A204.1 (cell line): ENCODE measurements around the gene RAB17.

Source experiments
- FAIRE-seq: peaks from 2 replicates; lab custom pipeline; 2012; peaks lifted over from hg19 to GRCh38; lab: Jason Lieb, UNC

The RAB17 gene, protein sequence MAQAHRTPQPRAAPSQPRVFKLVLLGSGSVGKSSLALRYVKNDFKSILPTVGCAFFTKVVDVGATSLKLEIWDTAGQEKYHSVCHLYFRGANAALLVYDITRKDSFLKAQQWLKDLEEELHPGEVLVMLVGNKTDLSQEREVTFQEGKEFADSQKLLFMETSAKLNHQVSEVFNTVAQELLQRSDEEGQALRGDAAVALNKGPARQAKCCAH

DNA sequence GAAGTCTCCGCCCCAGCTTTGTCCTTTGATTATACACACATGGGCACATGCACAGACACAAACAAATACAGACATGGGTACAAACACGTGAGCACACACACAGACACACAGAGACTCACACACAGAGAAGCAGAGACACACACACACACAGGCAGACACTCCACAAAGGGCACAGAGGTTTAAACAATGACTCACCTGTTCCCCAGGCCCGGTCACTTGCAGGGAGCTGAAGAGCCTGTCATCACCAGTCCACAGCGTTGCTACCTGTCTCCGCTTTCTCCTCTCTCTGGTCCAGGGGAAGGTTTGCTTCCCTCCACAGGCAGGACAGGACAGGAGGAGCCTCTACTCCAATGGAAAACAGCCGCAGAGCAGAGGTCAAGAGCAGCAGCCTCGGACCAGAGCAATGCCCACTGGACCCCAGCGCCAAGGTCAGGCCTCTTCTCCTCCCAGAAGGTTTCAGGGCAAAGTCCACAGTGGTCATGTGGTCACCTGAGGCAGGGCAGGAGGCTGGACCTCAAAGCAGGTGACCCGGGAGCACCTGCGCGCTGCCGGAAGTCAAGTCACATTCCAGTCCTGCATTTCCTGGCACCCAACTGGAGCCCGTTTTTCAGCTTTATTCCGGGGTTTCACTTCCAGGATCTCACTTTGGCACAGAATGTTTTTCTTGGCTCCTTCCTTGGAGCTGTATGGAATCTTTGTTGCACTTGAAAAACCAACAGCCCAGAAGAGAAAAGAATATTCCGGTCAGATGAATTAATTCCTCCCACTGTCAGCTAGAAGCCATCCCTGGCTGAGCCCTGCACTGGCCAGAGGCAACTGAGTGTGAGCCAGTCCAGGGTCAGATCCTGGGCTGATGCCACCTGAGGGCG, at the start of gene RAB17:
TSS of gene RAB17 (minus strand) at position 463 of the 869 bp plus-strand sequence. CDS start 4,580 bp downstream, outside the sequence.
- no peak for FAIRE-seq

DNA sequence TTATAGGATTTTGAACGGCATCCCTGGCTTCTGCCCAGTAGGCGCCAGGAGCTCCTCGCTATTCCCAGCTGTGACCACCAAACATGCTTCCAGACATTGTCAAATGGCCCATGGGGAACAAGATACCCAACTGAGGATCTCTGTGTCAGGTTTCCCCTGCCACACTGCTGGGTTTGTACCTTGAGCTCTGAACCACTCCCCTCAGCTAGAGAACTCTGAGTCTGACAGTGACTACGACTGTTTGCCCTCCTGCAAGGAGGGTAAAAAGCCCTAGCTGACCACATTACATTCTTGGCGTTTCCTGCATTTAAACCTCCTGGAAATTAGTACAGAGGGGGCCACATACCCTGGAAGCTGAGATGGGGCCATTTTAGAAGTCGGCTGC, 49.3 kb upstream of the RAB17 start:
- no peak for FAIRE-seq

DNA sequence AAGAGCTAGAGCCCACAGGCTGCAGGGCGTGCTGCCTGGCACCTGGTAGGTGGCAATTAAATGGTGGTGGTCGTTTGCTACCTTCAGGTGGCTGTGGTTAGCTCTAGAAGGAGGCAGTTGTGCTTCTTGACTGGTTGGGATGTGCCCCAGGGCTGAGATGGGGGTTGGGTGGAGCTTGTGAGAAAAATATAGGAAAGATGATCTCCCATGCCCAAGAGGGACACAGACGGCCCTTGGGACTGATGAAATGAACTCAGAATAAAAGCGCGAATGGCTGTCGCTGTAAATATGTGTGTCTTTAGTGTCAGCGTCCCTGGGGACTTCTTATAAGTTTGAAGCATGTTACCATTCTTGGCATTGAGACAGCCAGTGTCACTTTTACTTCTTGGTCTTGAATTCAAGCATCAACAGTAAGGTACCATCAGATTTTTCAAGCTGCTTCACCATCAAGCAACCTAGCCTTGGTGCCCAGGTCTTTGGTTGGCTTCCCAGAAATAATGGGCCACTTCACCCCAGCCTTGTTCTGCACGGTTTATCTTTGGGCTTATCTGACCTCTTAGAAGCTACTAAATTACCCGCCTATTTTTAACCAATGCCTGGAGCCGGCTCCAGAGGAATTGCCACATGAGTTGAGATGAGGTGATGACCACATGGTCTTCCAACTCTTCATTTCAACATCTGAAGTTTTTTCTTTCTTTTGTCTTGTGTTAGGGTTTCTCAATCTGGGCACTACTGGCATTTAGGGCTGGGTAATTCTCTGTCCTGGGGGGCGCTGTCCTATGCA, 48.7 kb upstream of the RAB17 start:
- no peak for FAIRE-seq

DNA sequence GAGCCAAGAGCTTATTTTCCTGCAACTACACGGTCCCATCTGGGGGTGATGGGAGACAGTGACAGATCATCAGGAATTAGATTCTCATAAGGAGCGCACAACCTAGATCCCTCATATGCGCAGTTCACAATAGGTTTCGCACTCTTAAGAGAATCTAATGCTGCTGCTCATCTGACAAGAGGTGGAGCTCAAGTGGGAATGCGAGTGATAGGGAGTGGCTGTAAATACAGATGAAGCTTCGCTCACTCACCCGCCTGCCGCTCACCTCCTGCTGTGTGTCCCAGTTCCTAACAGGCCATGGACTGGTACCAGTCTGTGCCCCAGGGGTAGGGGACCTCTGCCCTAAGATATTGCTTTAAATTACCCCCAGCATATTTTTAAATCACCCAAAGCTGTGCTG, 47.6 kb upstream of the RAB17 start:
- FAIRE-seq = no peak

DNA sequence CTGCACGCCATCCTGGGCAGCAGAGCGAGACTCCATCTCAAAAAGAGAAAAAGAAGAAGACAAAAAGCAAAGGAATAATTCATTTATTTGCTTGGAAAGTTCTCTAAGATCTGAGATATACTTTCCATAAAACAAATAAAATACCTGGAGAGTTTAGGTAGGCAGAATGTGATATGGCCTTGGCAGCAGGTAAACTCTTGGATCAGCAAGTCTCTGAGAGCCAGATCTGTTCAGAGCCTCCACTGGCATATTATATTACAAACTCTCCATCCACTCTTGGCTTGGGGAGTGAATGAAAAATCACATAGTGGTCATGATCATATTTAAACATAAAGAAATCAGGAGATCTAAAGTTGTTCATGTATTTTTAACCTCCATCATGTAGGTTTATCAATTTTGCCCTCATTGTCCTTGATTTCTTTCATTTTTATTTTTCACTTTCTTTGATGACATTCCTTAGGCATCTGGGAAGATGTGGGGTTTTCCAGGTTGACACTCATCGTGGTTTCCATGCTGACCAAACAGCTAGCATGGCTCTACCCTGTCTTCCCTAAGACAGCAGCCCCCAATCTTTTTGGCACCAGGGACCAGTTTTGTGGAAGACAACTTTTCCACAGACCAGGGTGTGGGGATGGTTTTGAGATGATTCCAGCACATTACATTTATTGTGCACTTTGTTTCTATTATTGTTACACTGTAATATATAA, 47.0 kb upstream of the RAB17 start:
- no peak for FAIRE-seq

DNA sequence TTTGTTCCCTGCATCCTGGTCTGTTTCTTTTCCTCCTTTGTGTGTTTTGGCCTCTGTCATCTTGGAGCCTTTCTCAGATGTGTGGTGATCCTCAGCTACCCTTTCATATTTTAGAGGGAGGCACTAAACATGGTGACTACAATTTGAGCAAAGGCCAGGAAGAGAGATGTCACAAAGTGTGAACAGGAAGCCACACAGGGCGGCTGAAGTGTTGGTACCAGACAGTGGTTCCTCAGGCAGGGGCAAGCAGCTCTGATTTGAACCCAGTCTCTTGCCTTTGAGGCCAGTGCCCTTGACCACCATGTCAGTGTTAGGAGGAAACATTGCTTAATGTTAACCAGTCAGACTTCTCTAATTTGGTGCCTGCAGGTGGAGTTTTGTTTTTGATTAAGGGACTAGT, 46.0 kb upstream of the RAB17 start:
- no peak for FAIRE-seq

DNA sequence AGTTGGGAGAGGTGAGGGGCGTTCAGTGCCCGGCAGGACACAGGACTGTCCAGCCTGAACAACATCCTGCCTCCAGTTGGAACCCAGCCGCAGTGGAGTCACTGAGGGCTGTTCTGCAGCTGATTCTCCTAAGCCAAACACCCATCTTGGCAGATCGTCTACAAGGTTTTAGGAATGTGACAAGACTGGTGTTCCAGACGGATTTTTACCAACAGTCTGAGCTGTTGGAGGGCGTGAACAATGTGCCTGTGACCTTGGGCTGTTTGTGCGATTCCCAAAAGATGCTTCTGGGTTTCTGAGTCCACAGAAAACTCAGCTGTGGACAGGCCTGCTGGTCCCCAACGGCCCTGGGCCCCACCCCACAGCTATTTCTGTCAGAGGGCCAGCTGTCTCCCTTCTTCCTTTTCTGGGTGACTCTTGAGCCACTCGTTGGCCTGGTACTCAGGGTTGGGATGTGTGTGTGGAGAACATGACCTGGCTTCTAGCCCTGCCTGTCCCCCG, 42.6 kb upstream of the RAB17 start:
- no peak for FAIRE-seq

DNA sequence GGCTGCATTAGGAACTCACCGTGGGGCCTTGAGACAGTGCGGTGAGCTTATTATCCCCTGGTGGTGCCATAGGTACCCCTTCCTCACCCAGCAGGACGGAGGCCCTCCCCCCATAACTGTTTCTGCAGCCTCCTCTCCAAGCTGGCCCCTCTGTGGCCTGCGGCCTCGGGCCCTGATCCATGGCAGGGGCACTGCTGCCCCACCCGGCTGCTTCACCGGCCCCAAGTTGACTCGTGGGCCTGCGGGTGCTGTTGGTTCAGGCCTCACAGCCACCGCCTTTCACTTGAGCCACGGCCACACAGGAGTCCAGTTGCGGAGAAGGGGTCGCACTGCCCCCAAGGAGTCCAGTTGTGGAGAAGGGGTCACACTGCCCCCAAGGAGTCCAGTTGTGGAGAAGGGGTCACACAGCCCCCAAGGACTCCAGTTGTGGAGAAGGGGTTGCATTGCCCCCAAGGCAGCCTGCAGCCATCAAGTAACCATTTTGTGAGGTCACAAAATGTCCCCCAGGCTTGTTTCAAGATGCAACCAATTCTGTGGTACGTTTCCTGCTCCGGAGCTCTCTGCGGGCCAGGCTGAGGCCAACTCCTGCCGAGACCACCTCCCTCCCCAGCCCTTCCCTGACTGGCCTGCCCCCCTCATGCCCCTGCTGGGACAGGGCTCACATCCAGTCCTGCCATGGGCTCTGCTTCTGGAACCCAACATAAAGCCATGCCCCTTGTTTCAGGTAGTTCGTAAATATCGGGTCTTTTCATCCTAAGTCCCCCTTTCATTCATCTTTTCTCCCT, 41.5 kb upstream of the RAB17 start:
- FAIRE-seq = no peak

DNA sequence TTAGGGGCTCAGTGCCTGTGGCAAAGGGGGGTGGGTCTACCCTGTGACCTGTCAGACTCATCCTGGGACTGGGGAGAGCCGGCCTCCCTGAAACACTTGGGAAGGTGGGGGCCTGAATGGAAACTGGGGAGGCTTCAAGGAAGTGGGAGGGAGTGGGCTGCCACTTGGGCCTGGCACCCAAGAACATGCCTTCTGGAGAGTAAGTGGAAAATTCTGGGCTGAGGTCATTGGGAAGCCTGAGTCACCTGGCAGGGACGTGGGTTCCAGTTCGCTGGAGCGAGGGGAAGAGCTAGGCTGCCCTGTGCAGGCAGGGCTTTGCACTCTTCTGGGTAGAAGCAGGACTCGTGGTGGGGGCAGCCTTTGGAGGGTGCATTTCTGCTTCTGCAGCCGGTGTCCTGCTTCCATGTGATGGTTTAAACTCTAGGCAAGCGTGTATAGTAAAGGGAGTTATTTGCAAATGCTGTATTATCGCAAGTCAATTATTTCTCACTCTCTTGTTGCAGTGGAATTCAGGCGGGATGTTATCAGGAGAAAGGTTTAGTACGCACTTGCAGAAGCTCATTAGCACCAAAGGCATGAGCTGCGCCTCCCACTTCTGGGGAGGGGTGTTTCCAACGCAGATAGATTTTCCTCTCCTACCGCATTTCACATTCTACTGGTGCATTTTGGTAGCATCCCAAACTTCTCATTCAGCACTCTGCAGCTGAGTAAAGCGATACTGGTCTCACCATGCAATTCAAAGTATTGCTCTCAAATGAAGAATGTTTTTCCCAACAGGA, 40.7 kb upstream of the RAB17 start:
- no peak for FAIRE-seq

DNA sequence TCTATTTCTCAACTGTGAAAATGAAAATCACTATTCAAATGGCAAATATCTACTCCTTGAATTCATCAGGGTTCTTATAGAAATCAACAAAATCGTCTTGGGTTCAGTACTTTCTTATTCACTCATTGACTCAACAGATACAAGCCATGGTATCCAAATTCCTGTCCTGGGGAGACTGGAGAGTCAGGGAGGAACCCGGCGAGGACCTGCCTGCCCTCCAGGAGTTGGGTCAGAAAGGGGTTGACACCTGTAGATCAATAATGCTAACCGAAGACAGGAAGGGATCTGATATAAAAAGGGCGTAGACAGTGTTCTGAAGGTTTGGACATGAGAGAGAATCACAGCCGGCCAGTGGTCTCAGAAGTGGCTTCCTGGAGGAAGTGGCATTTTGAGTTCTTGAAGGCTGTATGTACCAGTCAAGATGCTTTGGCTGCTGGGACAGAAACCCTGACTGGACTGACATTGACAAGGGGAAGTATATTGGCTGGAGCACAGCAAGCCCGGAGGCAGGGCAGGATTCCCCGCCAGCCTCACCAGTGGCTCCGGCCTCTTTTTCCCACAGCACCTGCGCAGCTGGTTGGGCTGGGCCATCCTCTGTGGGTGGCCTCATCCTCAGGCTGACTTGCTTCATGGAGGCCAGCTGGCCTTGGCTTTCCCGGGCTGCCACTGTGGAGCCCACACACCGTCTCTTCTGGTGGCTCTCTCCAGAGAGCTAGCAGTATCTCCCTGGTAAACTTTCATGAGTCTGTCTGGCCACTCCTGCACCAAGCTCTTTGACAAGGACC, 39.9 kb upstream of the RAB17 start:
- FAIRE-seq = no peak

DNA sequence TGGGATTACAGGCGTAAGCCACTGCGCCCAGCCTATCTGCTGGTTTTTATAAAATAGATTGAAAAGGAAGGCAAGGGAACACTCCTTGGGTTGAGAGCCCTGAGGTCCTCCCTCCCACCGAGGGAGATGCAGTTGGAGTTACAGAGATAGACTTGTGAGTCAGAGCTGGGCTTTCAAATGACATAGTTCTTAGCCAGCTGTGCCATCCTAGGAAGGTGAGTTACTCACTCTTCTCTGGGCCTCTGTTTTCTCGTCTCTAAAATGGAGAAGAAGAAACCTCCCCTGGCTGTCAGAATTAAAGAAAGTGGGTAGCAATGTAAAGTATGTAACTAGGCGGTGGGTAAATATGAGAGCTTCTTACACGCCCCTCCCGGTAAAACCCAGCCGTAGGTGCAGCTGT, 39.2 kb upstream of the RAB17 start:
- FAIRE-seq = no peak

DNA sequence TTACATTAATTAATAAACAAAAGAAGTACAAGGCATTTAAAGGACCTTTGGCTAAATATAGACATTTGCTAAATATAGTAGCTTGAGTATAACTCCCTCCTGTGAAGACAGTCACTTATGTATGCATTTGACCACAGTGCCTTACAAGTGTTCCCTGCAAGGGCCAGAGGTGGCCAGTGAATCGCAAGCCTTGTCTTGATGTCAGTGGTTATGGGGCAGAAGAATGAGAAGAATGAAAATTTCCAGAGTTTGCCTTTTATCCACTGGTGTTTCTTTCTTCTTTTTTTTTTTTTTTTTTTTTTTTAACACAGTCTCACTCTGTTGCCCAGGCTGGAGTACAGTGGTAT, 38.6 kb upstream of the RAB17 start:
- no peak for FAIRE-seq

DNA sequence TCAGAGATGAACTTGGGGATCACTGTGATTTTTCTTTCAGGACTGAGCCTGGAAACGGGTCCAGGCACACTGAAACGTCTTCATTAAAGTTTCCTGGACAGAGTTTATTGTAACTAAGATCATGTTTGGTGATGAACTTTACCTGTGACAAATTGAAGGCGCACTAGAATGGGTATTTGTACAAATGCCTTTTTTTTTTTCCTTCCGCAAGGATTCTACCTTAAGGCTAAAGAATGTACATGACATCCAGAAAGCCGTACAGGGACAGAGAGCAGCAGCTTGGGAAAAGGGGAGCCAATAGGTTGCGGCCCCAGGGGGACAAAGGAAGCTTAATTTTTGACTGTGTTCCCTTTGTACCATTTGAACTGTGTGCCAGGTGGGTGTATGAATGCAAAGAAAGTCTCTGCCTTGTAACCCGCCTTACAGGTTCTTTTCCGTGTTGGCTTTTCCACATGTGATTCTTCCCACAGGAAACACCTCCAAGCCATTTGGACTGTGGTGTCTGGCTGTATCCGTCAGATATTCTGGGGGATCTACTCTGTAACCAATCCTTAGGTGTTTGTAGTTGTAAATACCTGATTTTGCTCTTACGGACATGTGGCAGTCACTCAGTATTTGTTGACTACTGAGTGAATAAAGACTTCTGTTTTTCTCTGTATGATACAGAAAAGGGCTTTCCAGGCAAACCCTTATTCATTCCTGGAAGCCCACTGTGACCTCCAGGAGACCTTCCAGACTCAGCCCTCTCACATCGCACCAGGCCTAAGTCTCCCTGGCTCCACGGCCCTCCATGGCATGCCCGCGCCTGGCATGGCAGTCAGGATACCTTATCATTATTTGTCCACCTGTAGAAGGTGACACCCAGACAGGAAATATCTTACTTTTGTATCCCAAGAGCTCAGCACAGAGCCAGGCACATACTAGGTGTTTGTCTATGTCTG, 38.0 kb upstream of the RAB17 start:
- FAIRE-seq = no peak

DNA sequence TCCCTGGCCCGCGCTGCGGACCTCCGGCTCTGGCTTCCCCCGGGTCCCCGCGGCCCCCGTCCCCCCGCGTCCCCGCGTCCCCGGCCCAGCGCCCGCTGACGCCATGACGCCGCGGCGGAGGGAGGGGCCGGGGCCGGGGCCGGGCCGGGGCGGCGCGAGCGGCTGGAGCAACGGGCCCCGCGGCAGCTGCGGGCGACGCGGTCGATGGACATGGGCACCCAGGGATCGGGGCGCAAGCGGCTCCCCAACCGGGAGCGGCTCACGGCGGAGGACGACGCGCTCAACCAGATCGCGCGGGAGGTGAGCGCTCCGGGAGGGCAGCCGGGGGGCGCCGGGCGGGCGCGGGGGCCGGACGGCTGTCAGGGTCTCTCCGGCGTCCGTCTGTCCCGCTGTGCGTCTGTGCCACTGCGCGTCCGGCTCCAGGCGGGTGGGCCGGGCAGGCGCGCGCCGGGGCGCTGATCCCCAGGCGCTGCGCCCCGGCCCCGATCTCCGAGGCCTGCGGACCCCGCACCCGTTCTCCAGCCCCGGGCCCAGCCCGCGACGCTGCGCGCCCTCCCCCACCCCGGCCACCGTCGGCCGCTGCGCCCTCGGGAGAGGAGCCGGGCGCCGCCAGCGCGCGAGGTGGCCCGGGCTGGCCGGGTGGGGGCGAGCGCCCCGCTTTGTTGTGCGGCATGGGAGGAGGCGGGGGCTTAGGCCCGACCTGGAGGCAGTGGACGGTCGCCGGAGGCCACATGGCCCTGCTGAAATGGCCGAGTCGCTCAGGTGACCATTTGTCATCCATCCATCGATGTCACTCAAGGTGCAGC, 37.1 kb upstream of the RAB17 start, which contains the start of gene LRRFIP1:
TSS of gene LRRFIP1 (plus strand) at position 147 of the 806 bp plus-strand sequence. CDS start at position 205, 58 bp downstream.
- FAIRE-seq = no peak

DNA sequence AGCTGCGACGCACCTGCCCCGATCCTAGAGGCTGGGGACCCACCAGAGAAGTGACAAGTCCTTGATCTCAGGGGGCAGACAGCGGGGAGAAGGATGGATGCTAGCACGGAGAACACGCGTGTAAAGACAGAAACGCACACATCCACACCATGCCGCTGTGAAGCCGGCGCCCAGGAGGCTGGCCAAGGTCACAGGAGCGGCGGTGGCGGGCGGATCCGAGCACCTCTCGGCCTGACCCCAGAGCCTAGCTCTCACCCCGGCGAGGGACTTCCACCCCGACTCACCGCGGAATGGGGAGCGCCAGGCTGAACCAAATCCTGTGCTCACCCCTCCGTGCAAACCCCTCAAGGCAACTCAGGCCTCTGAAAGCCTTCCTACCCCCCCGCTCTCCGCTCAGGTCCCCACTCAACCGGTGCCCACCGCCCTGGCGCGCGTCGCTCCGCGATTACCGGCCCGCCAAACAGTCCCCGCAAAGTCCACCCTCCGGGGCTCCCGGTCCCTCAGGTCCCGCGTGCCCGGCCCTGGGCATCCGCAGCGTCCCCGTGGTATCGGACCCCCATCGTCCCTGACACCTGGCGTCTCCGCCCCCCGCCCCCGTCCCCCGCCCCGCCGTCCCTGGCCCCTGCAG, 36.4 kb upstream of the RAB17 start:
- FAIRE-seq = no peak

DNA sequence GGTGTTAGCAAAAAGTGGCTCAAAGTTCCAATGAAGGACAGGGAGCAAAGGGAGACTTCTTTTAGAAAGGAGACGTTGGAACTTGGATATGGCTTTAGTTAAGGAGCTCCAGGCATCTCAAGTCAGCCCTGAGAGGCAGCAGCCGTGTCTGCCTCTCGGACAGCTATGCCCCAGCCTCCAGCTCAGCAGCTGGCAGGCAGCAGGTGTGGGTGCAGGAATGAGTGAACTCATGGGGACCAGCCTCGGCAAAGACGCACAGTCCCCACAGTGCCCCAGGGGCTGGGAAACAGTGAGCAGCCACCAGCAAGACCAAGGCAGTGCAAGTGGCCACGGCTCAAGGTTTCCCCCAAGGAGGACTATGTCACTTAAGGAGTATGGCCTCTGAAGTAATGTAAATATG, 35.2 kb upstream of the RAB17 start:
- FAIRE-seq = no peak

DNA sequence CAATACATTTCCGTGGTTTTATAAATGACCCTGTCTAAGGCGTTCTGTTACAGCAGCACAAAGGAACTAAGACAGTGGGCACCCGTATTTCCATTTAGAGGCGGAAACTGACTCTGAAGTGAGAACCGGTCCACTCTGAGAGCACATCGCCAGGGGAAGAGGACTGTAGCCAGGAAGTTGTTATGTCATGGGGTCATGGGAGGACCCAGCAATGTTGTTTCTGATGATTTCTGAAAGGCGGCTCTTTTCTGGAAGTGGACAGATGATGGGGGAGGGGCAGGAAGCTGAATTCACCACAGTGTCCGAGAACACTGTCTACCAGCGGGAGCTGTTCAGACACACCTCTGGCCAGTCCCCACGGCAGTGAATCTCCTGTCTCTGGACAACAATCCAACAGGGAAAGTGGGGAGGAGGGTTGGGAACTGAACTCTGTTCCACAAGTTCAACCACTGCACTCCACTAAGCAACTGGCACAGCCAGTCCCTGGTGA, 34.7 kb upstream of the RAB17 start:
- FAIRE-seq = no peak
